HepG2 (cell line): ENCODE measurements around the gene DNM1. TPM values are rescaled to one million over a fixed set of nuclear protein-coding genes. Genes with fewer than 3 reads are reported as not detected.
A peak's percentile ranks its signal among the peaks of the same experiment; 100 is the strongest.

Experiments used
- ARNT2 ChIP-seq: sonication (generic); formaldehyde crosslinking; IDR thresholded peaks from 2 replicates; pipeline ENCODE4 v1.8.0; 2022; ENCODE audit warnings: mild to moderate bottlenecking, low read depth, missing genetic modification reagents, moderate library complexity
- EP300 ChIP-seq, 3 experiments: sonication (generic) in 1 of 3; formaldehyde crosslinking in 1 of 3; IDR thresholded peaks; 2 replicates each; pipeline versions ENCODE4 v1.5.1 to v1.6.1; 2011 to 2020; ENCODE audit warnings: low read depth in 2 of 3, low read length in 2 of 3, borderline replicate concordance in 1 of 3, improper control_type of control experiment in 1 of 3, mild to moderate bottlenecking in 1 of 3, missing genetic modification reagents in 1 of 3, moderate library complexity in 1 of 3
- ERF ChIP-seq: IDR thresholded peaks from 2 replicates; pipeline ENCODE4 v1.6.1; 2018; ENCODE audit warnings: missing biosample characterization, missing genetic modification reagents
- GZF1 ChIP-seq: sonication (generic); formaldehyde crosslinking; IDR thresholded peaks from 2 replicates; pipeline ENCODE4 v1.5.1; 2020; ENCODE audit warnings: mild to moderate bottlenecking, missing genetic modification reagents
- KLF12 ChIP-seq: sonication (generic); formaldehyde crosslinking; IDR thresholded peaks from 2 replicates; pipeline ENCODE4 v1.4.0; 2020; ENCODE audit warnings: missing genetic modification reagents, borderline replicate concordance
- KLF16 ChIP-seq, 2 experiments: sonication (generic) in 1 of 2; formaldehyde crosslinking in 1 of 2; IDR thresholded peaks; 2 replicates each; pipeline versions ENCODE4 v1.6.1 to v1.8.0; 2016 to 2023; ENCODE audit warnings: missing genetic modification reagents in 2 of 2, missing compliant biosample characterization in 1 of 2
- MXI1 ChIP-seq: IDR thresholded peaks from 3 replicates; pipeline ENCODE4 v1.6.1; 2012; ENCODE audit warnings: low read depth, low read length, inconsistent platforms, borderline replicate concordance
- RFX1 ChIP-seq: fragments of 450-650 bp; IDR thresholded peaks from 2 replicates; pipeline ENCODE4 v1.6.1; 2017
- ZC3H4 ChIP-seq: sonication (generic); formaldehyde crosslinking; IDR thresholded peaks from 2 replicates; pipeline ENCODE4 v1.4.0; 2020; ENCODE audit warnings: missing genetic modification reagents, borderline replicate concordance
- ZNF790 ChIP-seq: sonication (generic); formaldehyde crosslinking; IDR thresholded peaks from 2 replicates; pipeline ENCODE4 v1.8.0; 2022; ENCODE audit warnings: missing genetic modification reagents, mild to moderate bottlenecking, borderline replicate concordance
- polyA plus RNA-seq, 8 experiments: library from polyadenylated mRNA; depleted of rRNA in 3 of 8; stranded (reverse) in 7 of 8; unstranded in 1 of 8; fragments of >200 nt; fragmentation: Illumina TruSeq in 4 of 8; extraction: Trizol in 4 of 8; gene quantifications; 2 replicates each; pipeline versions ENCODE4 v1.2.1 to v1.2.3, GENCODE V29; 2011 to 2016; ENCODE audit warnings: low read depth in 4 of 8, missing spikeins in 1 of 8, mixed read lengths in 1 of 8; ENCODE audit not compliant: insufficient read depth in 1 of 8
- total RNA-seq, 5 experiments: library from RNA; depleted of rRNA; stranded (reverse); fragments of >200 nt; fragmentation: Illumina TruSeq; extraction: Trizol; gene quantifications; 2 replicates each; pipeline ENCODE4 v1.2.3, GENCODE V29; 2016; ENCODE audit warnings: low read depth in 1 of 5
- TF ChIP-seq, protein P1 (sequence below): sonication (generic); formaldehyde crosslinking; IDR thresholded peaks from 2 replicates; pipeline ENCODE4 v1.4.0; 2020; ENCODE audit warnings: missing genetic modification reagents
- TF ChIP-seq, protein P2 (sequence below): fragments of 450-650 bp; IDR thresholded peaks from 2 replicates; pipeline ENCODE4 v1.6.1; 2016

The DNM1 gene
- total and polyA plus RNA-seq, 2 of the 13 experiments (the other 11 are each of a cell fraction or from before 2014, with no cell fraction given) = 0.13 to 0.58 TPM

GRCh38 chr9:128276008-128276573 lies 72.9 kb downstream of the DNM1 start, which contains the start of gene SWI5 (continued):
- no peak for TF ChIP-seq ZC3H4 (CRISPR knock-in tag)
- TF ChIP-seq RFX1 = peak; percentile 85
- TF ChIP-seq, protein P1, sequence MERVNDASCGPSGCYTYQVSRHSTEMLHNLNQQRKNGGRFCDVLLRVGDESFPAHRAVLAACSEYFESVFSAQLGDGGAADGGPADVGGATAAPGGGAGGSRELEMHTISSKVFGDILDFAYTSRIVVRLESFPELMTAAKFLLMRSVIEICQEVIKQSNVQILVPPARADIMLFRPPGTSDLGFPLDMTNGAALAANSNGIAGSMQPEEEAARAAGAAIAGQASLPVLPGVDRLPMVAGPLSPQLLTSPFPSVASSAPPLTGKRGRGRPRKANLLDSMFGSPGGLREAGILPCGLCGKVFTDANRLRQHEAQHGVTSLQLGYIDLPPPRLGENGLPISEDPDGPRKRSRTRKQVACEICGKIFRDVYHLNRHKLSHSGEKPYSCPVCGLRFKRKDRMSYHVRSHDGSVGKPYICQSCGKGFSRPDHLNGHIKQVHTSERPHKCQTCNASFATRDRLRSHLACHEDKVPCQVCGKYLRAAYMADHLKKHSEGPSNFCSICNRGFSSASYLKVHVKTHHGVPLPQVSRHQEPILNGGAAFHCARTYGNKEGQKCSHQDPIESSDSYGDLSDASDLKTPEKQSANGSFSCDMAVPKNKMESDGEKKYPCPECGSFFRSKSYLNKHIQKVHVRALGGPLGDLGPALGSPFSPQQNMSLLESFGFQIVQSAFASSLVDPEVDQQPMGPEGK (CRISPR knock-in tag) = 0 out of 2 replicates have a peak, but pooled peaks have one; percentile 11
- TF ChIP-seq GZF1 = 0 out of 2 replicates have a peak, but pooled peaks have one; percentile 33
- TF ChIP-seq EP300 (IDR thresholded peaks at IDR 0.05; ENCODE audit: low read depth in 2 of 2, low read length in 2 of 2) = 0 out of 4 replicates have a peak, but pooled peaks of 1 of the 2 experiments have one; percentile 1
- TF ChIP-seq EP300 (CRISPR knock-in tag; IDR thresholded peaks at IDR 0.05; ENCODE audit: borderline replicate concordance) = no peak
- TF ChIP-seq KLF16 (CRISPR knock-in tag; IDR thresholded peaks at IDR 0.05) = peak in 1 of 2 experiments; percentile 62; a peak in 1 of 4 replicates
- TF ChIP-seq ZNF790 (CRISPR knock-in tag) = peak; percentile 8; the same call in 1 of the 2 replicates
- TF ChIP-seq, protein P2, sequence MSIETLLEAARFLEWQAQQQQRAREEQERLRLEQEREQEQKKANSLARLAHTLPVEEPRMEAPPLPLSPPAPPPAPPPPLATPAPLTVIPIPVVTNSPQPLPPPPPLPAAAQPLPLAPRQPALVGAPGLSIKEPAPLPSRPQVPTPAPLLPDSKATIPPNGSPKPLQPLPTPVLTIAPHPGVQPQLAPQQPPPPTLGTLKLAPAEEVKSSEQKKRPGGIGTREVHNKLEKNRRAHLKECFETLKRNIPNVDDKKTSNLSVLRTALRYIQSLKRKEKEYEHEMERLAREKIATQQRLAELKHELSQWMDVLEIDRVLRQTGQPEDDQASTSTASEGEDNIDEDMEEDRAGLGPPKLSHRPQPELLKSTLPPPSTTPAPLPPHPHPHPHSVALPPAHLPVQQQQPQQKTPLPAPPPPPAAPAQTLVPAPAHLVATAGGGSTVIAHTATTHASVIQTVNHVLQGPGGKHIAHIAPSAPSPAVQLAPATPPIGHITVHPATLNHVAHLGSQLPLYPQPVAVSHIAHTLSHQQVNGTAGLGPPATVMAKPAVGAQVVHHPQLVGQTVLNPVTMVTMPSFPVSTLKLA = peak; percentile 78
- 0 out of 2 replicates have a peak, but pooled peaks have one; percentile 49 for TF ChIP-seq KLF12
- TF ChIP-seq MXI1 = peak; percentile 82; the same call in 1 of the 3 replicates
- TF ChIP-seq ARNT2 (CRISPR knock-in tag) = peak; percentile 63; the same call in 1 of the 2 replicates
- TF ChIP-seq ERF (CRISPR knock-in tag) = peak; percentile 73
- TF ChIP-seq, all 625 proteins: peak for 163
